Adrenal gland (tissue), 5 donors: Measurements from ENCODE around the gene PRRG4.

Experiments used
- POLR2A ChIP-seq, 2 donors: fragments of 450-650 bp; IDR thresholded peaks; one replicate each; pipeline ENCODE4 v1.6.1; 2017; ENCODE audit warnings: antibody characterized with exemption in 2 of 2, mild to moderate bottlenecking in 2 of 2, moderate library complexity in 1 of 2
- TF ChIP-seq, protein P1 (sequence below), 6 experiments: fragments of 450-650 bp in 4 of 6; fragments of 200-600 bp in 2 of 6; sonication (generic) in 1 of 6; IDR thresholded peaks; 1 replicate in 5 of 6; 2 replicates in 1 of 6; pipeline versions ENCODE4 v1.5.1 to v1.8.0; 2016 to 2021; ENCODE audit warnings: antibody characterized with exemption in 6 of 6, mild to moderate bottlenecking in 2 of 6, moderate library complexity in 1 of 6
- donor health status: DM: no; HTN: no; CAD: no.

DNA sequence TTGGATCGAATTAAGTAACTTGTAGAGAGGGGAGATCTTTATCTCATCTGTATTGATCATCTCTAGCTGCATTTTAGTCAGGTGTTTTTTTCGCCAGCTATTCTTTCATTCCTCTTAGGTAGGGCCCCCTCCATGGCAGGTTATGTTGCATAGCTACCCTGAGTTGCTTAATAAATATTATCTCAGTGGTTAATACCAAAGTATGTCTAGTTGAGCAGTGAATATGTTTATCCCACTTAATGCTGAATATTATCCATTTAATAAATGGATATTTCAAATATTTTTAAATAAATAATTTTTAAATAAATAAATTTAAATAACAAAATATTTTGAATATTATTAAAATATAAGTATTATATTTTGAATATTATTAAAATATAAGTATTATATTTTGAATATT lies 9.6 kb downstream of the PRRG4 start:
- TF ChIP-seq, protein P1, sequence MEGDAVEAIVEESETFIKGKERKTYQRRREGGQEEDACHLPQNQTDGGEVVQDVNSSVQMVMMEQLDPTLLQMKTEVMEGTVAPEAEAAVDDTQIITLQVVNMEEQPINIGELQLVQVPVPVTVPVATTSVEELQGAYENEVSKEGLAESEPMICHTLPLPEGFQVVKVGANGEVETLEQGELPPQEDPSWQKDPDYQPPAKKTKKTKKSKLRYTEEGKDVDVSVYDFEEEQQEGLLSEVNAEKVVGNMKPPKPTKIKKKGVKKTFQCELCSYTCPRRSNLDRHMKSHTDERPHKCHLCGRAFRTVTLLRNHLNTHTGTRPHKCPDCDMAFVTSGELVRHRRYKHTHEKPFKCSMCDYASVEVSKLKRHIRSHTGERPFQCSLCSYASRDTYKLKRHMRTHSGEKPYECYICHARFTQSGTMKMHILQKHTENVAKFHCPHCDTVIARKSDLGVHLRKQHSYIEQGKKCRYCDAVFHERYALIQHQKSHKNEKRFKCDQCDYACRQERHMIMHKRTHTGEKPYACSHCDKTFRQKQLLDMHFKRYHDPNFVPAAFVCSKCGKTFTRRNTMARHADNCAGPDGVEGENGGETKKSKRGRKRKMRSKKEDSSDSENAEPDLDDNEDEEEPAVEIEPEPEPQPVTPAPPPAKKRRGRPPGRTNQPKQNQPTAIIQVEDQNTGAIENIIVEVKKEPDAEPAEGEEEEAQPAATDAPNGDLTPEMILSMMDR (IDR thresholded peaks at IDR 0.05) = no peak
- TF ChIP-seq POLR2A (IDR thresholded peaks at IDR 0.05) = no peak
